Measurements from ENCODE around the gene NID1.
"Not testable (repeated sequence)": the region's sequence is repeated elsewhere in the genome, so short reads cannot be mapped to it uniquely, and the experiment has no call there.

Gene NID1

DNA sequence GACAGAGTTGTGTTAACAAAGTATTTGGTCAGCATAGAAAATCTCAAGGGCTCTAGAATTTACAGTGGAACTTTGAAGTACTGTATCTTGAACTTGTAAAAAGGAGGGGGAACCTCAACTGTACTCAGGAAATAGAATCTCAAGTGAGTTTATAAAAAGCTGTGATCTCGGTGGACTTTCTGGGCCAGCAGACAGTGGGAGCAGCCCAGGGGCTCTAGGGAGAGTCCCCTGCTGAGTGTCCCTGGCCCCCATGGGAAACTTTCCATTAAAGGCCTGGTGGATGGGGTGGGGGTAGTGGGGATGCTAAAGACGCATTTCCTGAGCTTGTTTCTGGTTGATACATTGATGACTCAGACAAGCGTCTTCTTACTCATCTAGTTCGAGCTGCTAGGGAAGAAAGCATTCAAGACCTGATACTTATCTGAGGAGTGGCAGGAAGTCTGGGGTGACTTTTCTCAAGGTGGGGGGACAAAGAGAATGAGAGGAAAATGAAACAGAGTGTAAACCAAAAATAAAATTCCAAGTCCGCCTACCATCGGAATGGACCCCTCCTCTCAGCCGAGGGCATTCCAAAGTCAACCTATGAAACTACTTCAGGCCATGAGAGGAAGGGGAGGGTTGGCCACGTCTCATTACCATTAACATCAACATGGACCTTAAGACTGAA, 65.5 kb downstream of the NID1 start:
- FAIRE-seq (no peak), DNase-seq (ENCODE audit: low spot score) (peak; percentile 72)

- DNase-seq (ENCODE audit: low spot score), result no peak
- no peak for FAIRE-seq
These were observed 66.1 kb downstream of the NID1 start for GRCh38 chr1:235998812-235999211.

DNA sequence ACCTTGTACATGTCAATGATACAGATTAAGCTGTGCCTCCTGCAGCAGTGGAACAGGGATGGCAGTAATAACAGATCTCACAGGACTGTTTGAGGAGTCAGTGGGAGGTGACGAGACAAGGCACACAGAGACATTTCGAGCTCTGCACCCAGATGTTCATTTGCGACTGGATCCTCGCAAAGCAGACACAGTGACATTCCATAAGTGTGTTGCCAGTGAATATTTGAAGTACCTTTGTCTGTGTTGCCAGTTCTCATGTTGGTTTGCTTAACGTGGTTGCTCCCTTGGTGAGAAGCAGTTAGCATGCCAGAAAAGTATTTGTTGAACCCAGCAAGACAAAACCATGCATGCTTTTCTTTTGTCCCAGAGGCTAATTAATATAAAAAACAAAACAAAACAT, 67.0 kb downstream of the NID1 start:
- no peak for DNase-seq (ENCODE audit: low spot score)
- no peak for FAIRE-seq

DNA sequence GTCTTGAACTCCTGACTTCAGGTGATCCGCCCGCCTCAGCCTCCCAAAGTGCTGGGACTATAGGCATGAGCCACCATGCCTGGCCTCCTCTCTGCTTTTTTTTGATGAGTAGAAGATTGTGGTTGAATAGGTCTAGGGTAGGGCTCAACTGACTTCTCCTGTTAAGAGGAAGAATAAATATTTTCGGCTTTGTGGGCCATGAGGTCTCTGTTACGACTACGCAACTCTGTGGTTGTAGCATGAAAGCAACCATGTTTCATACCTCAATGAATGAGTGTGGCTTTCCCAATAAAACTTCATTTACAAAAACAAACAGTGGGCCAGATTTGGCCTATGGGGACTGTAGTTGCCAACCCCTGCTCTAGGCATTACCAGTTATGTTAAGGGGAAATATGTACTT, 67.8 kb downstream of the NID1 start:
- no peak for FAIRE-seq
- no peak for DNase-seq (ENCODE audit: low spot score)

DNA sequence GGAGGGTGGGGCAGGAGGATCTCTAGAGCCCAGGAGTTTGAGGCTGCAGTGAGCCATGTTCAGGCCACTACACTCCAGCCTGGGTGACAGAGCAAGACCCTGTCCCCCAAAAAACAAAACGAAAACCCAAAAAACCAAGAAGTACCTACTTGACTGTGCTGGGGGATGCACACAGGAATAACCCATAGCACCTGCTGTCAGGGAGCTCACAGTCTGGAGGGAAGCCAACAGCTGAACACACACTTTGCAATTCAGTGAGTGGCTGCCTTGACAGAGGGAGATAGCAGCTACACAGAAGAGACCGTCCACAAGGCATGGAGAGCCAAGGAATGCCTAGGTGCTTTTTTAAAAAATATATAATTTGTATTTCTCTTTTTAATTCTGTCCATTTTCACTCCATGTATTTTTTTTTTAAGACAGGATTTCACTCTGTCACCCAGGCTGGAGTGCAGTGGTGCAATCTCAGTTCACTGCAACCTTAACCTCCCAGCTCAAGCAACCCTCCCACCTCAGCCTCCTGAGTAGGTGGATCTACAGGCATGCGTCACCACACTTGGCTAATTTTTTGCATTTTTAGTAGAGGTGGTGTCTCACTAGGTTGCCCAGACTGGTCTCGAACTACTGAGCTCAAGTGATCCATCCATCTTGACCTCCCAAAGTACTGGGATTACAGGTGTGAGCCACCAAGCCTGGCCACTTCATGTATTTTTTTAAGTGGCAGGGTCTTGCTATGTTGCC, 68.7 kb downstream of the NID1 start:
- DNase-seq (ENCODE audit: low spot score), result no peak
- no peak for FAIRE-seq

DNA sequence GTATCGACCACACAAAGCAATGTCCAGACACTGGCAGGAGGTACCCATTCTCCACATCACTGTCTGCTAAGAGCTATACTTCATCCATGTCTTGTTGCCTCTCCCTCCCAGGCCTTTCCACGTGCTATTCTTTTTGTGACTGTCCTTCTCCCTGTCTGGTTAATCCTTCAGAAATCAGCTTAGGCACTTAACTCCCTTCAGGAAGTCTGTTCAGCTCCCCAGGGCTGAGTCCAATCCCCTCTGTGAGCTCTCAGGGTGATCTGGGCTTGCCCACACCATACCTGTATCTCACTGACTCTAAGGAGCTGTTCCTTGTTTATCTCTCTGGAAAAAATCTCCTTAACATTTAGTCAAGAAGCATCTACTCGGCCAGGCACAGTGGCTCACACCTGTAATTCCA, 69.4 kb downstream of the NID1 start:
- no peak for FAIRE-seq
- no peak for DNase-seq (ENCODE audit: low spot score)

GRCh38 chr1:235993652-235994051, 71.2 kb downstream of the NID1 start:
- FAIRE-seq, result no peak

GRCh38 chr1:235992868-235993267, 72.0 kb downstream of the NID1 start:
- FAIRE-seq (no peak), DNase-seq (ENCODE audit: low spot score) (no peak)

More at GRCh38 chr1:235993652-235994051, 71.2 kb downstream of the NID1 start:
- DNase-seq (ENCODE audit: low spot score), result no peak

DNA sequence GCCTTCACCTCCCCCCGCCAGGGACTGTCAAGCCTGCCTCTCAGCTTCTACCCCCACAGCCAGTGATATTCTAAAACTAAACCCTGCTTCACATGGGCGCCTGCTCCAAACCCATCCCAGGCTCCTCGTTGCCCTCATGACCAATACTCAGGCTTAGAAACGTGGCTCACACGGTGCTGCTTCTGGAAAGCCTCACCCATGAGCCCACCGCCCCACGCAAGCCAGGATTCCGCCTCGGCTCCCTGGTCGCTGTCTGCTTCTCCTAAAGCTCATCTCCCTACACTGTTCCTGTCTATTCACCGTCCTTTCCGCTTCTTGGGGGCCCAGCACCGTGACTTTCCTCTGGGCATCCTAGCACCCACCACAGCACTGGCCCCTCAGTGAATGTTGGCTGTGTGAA, 72.5 kb downstream of the NID1 start:
- FAIRE-seq (no peak), DNase-seq (ENCODE audit: low spot score) (no peak)

DNA sequence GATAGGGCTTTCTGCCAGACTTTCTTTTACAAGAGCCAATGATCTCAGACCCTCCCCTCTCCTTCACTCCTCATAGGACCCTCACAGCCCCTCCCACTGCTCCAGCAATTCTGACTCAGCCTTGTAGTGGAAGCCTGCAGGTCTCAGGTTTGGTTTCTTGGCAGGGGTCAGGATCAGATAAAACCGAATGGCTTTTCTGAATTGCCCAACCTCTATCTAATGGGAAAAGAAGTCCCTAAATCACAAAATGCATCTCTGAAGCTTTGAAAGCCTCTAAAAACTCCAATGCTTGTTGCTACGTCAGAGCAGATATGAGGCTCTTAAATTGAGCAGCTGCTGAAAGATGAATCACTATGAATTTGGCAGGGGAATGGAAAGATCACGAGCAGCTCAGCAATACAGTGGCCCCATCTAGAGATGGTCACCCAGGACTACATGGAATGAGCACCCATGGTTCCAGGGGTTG, 74.5 kb downstream of the NID1 start:
- FAIRE-seq (no peak), DNase-seq (ENCODE audit: low spot score) (no peak)

DNA sequence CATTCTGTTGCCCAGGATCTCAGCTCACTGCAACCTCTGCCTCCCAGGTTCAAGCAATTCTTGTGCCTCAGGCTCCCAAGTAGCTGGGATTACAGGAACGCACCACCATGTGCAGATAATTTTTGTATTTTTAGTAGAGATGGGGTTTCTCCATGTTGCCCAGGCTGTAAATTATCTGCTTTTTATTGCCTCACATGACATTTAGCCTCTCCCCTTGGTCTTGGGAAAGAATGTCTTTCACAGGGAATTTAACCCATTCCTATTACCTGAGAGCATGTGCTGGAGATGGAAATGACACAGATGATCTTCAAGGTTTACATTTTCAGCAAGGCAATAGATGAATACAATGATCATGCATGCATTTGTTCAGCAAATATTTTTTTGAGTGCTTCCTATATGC, 75.8 kb downstream of the NID1 start:
- no peak for FAIRE-seq
- no peak for DNase-seq (ENCODE audit: low spot score)

DNA sequence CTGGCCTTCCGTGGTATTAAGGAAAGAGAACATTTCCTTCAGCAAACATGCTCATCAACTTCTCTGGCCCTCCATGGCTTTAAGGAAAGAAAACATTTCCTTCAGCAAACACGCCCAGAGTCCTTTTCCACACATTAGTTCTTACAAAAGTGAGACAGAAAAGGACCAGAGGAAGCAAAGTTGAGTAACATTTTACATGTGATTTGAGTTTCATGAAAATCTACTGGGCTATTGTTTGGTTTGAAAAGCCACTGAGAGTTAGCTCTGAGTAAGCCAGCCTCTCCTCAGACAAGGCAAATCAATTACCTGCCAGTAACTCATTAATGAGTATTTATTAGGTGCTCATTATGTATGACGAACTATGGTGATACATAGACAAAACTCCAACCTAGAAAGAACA, 78.0 kb downstream of the NID1 start:
- FAIRE-seq, result no peak
- DNase-seq (ENCODE audit: low spot score), result no peak

GRCh38 chr1:235984041-235984825, 80.7 kb downstream of the NID1 start:
- no peak for DNase-seq (ENCODE audit: low spot score)
- no peak for FAIRE-seq

DNA sequence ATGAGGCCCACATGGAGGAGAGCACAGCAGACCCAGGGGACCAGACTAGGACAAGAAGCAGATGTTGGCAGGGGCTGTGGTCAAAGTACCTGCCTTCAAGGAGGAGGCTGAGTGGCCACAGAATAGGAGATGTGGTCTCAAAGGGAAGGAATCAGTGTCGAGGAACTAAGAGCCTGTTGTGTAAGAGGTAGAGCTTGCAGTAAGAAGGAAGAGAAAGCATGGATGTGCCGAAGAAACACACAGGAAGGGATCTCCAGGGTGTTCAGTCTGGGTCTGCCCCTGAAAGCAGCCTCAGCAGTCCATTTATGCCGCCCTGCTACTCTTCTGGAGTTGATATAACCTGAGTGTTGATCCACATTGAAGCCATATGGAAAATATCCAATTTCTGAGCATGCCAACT, 83.9 kb downstream of the NID1 start:
- FAIRE-seq, result no peak
- no peak for DNase-seq (ENCODE audit: low spot score)

DNA sequence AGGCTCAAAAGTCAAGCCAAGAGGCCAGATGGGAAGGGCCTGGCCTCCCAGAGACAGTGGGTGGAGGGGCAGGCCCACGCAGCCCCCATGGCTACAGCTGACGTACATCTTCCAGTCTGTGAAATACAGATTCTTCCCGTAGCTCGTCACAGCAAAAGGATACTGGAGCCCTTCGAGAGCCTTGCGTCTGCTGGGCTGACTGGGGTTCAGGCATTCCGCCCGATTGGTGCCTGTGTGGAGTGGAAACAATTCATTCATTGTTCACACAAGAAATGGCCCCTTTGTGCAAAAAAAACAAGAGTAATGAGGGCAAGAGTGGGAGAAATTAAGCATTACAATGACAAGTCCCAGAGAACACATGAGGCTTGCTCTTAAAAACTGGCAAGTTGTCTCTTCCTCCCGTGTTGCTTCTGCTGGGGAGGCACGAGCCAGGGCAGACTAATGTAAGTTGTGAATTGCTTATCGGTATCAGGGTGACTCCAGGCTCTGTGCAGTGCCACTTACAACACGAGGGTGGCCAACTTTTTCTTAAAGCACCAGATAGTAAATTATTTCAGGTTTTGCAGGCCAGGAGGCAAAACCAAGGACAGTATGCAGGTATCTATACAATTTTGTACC, 85.1 kb downstream of the NID1 start:
- no peak for DNase-seq (ENCODE audit: low spot score)

GRCh38 chr1:235979176-235979575, 85.7 kb downstream of the NID1 start:
- no peak for FAIRE-seq
- DNase-seq (ENCODE audit: low spot score), result no peak

More for the DNA sequence above, 85.1 kb downstream of the NID1 start:
- no peak for FAIRE-seq

- no peak for DNase-seq (ENCODE audit: low spot score)
These were observed 88.4 kb downstream of the NID1 start for GRCh38 chr1:235976490-235976889.

GRCh38 chr1:235974616-235975015, 90.3 kb downstream of the NID1 start:
- no peak for FAIRE-seq
- DNase-seq (ENCODE audit: low spot score), result no peak

More at GRCh38 chr1:235976490-235976889, 88.4 kb downstream of the NID1 start:
- no peak for FAIRE-seq

DNA sequence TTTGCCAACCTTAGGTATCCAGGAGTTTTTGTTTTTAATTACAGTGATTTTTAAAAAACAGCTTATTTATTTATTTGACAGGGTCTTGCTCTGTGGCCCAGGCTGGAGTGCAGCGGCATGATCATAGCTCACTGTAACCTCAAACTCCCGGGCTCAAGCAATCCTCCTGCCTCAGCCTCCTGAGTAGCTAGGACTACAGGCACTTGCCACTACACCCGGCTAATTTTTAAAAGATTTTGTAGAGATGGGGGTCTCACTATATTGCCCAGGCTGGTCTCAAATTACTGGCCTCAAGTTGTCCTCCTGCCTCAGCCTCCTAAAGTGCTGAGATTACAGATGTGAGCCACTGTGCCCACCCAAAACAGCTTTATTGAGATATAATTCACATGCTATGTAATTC, 92.2 kb downstream of the NID1 start:
- FAIRE-seq; DNase-seq (ENCODE audit: low spot score): not testable (repeated sequence)

- DNase-seq (ENCODE audit: low spot score), result peak; percentile 11
- no peak for FAIRE-seq
These were observed 92.6 kb downstream of the NID1 start for GRCh38 chr1:235972311-235972689.

GRCh38 chr1:235971571-235972310, 93.1 kb downstream of the NID1 start:
- DNase-seq (ENCODE audit: low spot score) (peak; percentile 86), FAIRE-seq (no peak)
